T-cell (primary cell): Measurements from ENCODE around the gene S100A8. TPM values are rescaled to one million over a fixed set of nuclear protein-coding genes. Genes with fewer than 3 reads are reported as not detected.
"Not testable (repeated sequence)": the region's sequence is repeated elsewhere in the genome, so short reads cannot be mapped to it uniquely, and the experiment has no call there.

Experiments
- ATAC-seq, 4 experiments: fragments of 200-7000 bp in 3 of 4; fragments of 150-1000 bp in 1 of 4; cut with Tn5 transposase; replicated peaks in 1 of 4; 1 replicate in 3 of 4; 2 replicates in 1 of 4; pipeline ENCODE4 v1.10.0; 2021; ENCODE audit warnings: moderate library complexity in 3 of 4, mild to moderate bottlenecking in 2 of 4, moderate number of reproducible peaks in 1 of 4
- CTCF ChIA-PET, 2 donors: fragments of 300-600 bp; sonication (Branson Sonifier 250); formaldehyde crosslinking; loops; one replicate each; lab custom pipeline; 2022; ENCODE audit warnings: antibody characterized with exemption in 2 of 2; lab: Charles Lee
- POLR2A ChIA-PET, 2 donors: fragments of 300-600 bp; sonication (Branson Sonifier 250); formaldehyde crosslinking; loops; one replicate each; lab custom pipeline; 2022; ENCODE audit warnings: antibody characterized with exemption in 2 of 2; lab: Charles Lee
- DNase-seq, 35 experiments: peaks; one replicate each; pipeline versions ENCODE4 v3.0.0 to v3.0.0-alpha.2; 2013 to 2023
- H3K27ac ChIP-seq: one replicate; pipeline ENCODE4 v1.5.1; 2013; ENCODE audit warnings: low read length
- H3K27me3 ChIP-seq, 2 experiments: replicated peaks in 1 of 2; 1 replicate in 1 of 2; 2 replicates in 1 of 2; pipeline versions ENCODE4 v1.6.1 to v1.7.0; 2013; ENCODE audit warnings: low read length in 1 of 2, mixed read lengths in 1 of 2; ENCODE audit not compliant: control insufficient read depth in 2 of 2, insufficient read depth in 2 of 2; ENCODE audit errors: extremely low read depth in 1 of 2
- H3K36me3 ChIP-seq, 2 donors: 1 replicate in 1 of 2; 2 replicates in 1 of 2; pipeline versions ENCODE4 v1.6.1 to v1.7.0; 2013; ENCODE audit warnings: low read length in 1 of 2; ENCODE audit not compliant: control insufficient read depth in 2 of 2, insufficient read depth in 1 of 2; ENCODE audit errors: extremely low read depth in 1 of 2
- H3K4me1 ChIP-seq, 2 experiments: 1 replicate in 1 of 2; 2 replicates in 1 of 2; pipeline versions ENCODE4 v1.6.1 to v1.7.0; 2013; ENCODE audit warnings: low read length in 2 of 2, mixed read lengths in 1 of 2; ENCODE audit not compliant: insufficient read depth in 2 of 2, control insufficient read depth in 1 of 2; ENCODE audit errors: extremely low read depth in 1 of 2
- H3K4me3 ChIP-seq, 2 donors: 1 replicate in 1 of 2; 2 replicates in 1 of 2; pipeline versions ENCODE4 v1.5.1 to v1.7.0; 2013; ENCODE audit warnings: mild to moderate bottlenecking in 2 of 2, low read length in 1 of 2, moderate library complexity in 1 of 2; ENCODE audit not compliant: control insufficient read depth in 1 of 2; ENCODE audit errors: extremely low read depth in 1 of 2
- H3K9me3 ChIP-seq: 2 replicates; pipeline ENCODE4 v1.7.0; 2013
- H3K27ac Mint-ChIP-seq, 2 donors: one replicate each; pipeline ENCODE4 v1.8.0; 2020 to 2021; ENCODE audit warnings: mild to moderate bottlenecking in 2 of 2, mixed read lengths in 2 of 2
- H3K27me3 Mint-ChIP-seq, 2 donors: one replicate each; pipeline ENCODE4 v1.8.0; 2021 to 2022; ENCODE audit warnings: mixed read lengths in 2 of 2
- H3K36me3 Mint-ChIP-seq: one replicate; pipeline ENCODE4 v1.8.0; 2021; ENCODE audit warnings: mixed read lengths
- H3K4me1 Mint-ChIP-seq, 3 donors: one replicate each; pipeline ENCODE4 v1.8.0; 2020 to 2022; ENCODE audit warnings: mixed read lengths in 3 of 3, mild to moderate bottlenecking in 1 of 3
- H3K4me3 Mint-ChIP-seq, 3 donors: one replicate each; pipeline ENCODE4 v1.8.0; 2020 to 2022; ENCODE audit warnings: mild to moderate bottlenecking in 3 of 3, mixed read lengths in 3 of 3, moderate library complexity in 3 of 3
- H3K9me3 Mint-ChIP-seq, 3 donors: one replicate each; pipeline ENCODE4 v1.8.0; 2020 to 2022; ENCODE audit warnings: mixed read lengths in 3 of 3
- WGBS: methylation state at CpG from one replicate; pipeline ENCODE4 v1.1.5; 2013; ENCODE audit warnings: missing lambda C conversion rate; ENCODE audit not compliant: insufficient coverage; 5-methylcytosine and 5-hydroxymethylcytosine counted together
- total RNA-seq, 35 experiments: library from RNA in 6 of 35; stranded (reverse) in 6 of 35; fragments of 120-200 nt in 1 of 35; gene quantifications; one replicate each; pipeline versions ENCODE4 v1.2.1 to v1.2.4 and lab custom pipeline; 2013 to 2026

The S100A8 gene
- total RNA-seq, 5 donors from 2014 or later (not counting 1 experiment from before 2014, with no cell fraction given), result 1.1 to 3.8 TPM; not detected in 3

- H3K36me3 ChIP-seq, H3K36me3 Mint-ChIP-seq, H3K4me3 Mint-ChIP-seq, H3K4me1 ChIP-seq, H3K27ac ChIP-seq, DNase-seq, H3K4me1 Mint-ChIP-seq, CTCF ChIA-PET, H3K9me3 Mint-ChIP-seq, H3K4me3 ChIP-seq, H3K9me3 ChIP-seq, ATAC-seq, H3K27ac Mint-ChIP-seq, POLR2A ChIA-PET: not testable (repeated sequence)
- peaks cover 32 to 49% of the 10 kb centered on the region in 2 donors for H3K27me3 Mint-ChIP-seq
- WGBS, result 20% methylated on average over 1 of the region's 7 CpGs
- peaks cover 0 to 30% of the 10 kb centered on the region in 2 experiments for H3K27me3 ChIP-seq
Measured at GRCh38 chr1:153418758-153419435, 28.0 kb upstream of the S100A8 start.

GRCh38 chr1:153417136-153417888, 26.4 kb upstream of the S100A8 start:
- POLR2A ChIA-PET, result no interaction called here
- no peak overlapping the region for H3K4me3 Mint-ChIP-seq
- no peaks in the 10 kb centered on the region for H3K36me3 Mint-ChIP-seq

GRCh38 chr1:153415850-153416570, 25.1 kb upstream of the S100A8 start, which contains the start of gene S100A7A:
TSS of gene S100A7A (plus strand) at chr1:153416520. CDS start at chr1:153418083, 1,563 bp downstream.
- ATAC-seq (no peak), DNase-seq (no peak)
- H3K4me1 Mint-ChIP-seq, result no peaks in the 10 kb centered on the region
- CTCF ChIA-PET, result no interaction called here
- POLR2A ChIA-PET, result no interaction called here
- Histone ChIP-seq H3K27me3 (peaks cover 0 to 31% of the 10 kb centered on the region in 2 experiments), H3K27ac (no peak within 1 kb of the TSS), H3K36me3 (no peaks in the 10 kb centered on the region), H3K9me3 (no peaks in the 10 kb centered on the region), H3K4me1 (no peaks in the 10 kb centered on the region), H3K4me3 (no peak within 1 kb of the TSS)
- no peak within 1 kb of the TSS for H3K27ac Mint-ChIP-seq
- H3K36me3 Mint-ChIP-seq, result no peaks in the 10 kb centered on the region
- H3K27me3 Mint-ChIP-seq, result peaks cover 32 to 45% of the 10 kb centered on the region in 2 donors
- peaks cover 0 to 5% (median 0%) of the 10 kb centered on the region in 3 donors for H3K9me3 Mint-ChIP-seq
- WGBS, result 61% methylated on average over 2 of the region's 6 CpGs
- no peak within 1 kb of the TSS for H3K4me3 Mint-ChIP-seq

More at GRCh38 chr1:153417136-153417888, 26.4 kb upstream of the S100A8 start:
- Histone ChIP-seq H3K36me3 (no peaks in the 10 kb centered on the region), H3K4me3 (no peak overlapping the region), H3K27ac (no peak overlapping the region), H3K9me3 (no peaks in the 10 kb centered on the region), H3K27me3 (peaks cover 0 to 32% of the 10 kb centered on the region in 2 experiments), H3K4me1 (no peaks in the 10 kb centered on the region)
- no peak overlapping the region for H3K27ac Mint-ChIP-seq
- no peak for ATAC-seq
- no peaks in the 10 kb centered on the region for H3K9me3 Mint-ChIP-seq
- 70% methylated on average over 7 of the region's 12 CpGs for WGBS
- no peak for DNase-seq
- CTCF ChIA-PET, result interaction anchor here in 1 of 2 donors (0.7 kb wide), 1 partner anchor 66 kb away, joined by 3 read pairs; no protein-coding TSS in a partner anchor
- H3K27me3 Mint-ChIP-seq, result peaks cover 29 to 49% of the 10 kb centered on the region in 2 donors
- no peaks in the 10 kb centered on the region for H3K4me1 Mint-ChIP-seq

- H3K36me3 Mint-ChIP-seq, H3K4me3 Mint-ChIP-seq, H3K27ac ChIP-seq, H3K4me1 ChIP-seq, CTCF ChIA-PET, POLR2A ChIA-PET, H3K9me3 Mint-ChIP-seq, H3K9me3 ChIP-seq, H3K36me3 ChIP-seq, H3K27ac Mint-ChIP-seq, H3K4me1 Mint-ChIP-seq, ATAC-seq, DNase-seq, H3K4me3 ChIP-seq: not testable (repeated sequence)
- H3K27me3 Mint-ChIP-seq, result peaks cover 30 to 36% of the 10 kb centered on the region in 2 donors
- H3K27me3 ChIP-seq, result peaks cover 0 to 22% of the 10 kb centered on the region in 2 experiments
Measured at GRCh38 chr1:153413961-153414360, 23.1 kb upstream of the S100A8 start.

GRCh38 chr1:153407274-153407673, 16.4 kb upstream of the S100A8 start:
- H3K27me3 ChIP-seq, result peaks cover 0 to 19% of the 10 kb centered on the region in 2 experiments
- DNase-seq (peak in 20 of 35 experiments; percentile 3 to 44 (median 18)), ATAC-seq (peak in 2 of 4 experiments; percentile 52 to 57)
- H3K9me3 ChIP-seq, H3K36me3 ChIP-seq, POLR2A ChIA-PET, H3K27ac ChIP-seq, H3K4me1 ChIP-seq, H3K9me3 Mint-ChIP-seq, H3K4me3 ChIP-seq, H3K36me3 Mint-ChIP-seq: not testable (repeated sequence)
- 45% methylated on average over 9 of the region's 11 CpGs for WGBS
- Mint-ChIP-seq H3K27me3 (peaks cover 21 to 36% of the 10 kb centered on the region in 2 donors), H3K27ac (peak overlapping the region in 1 of 2 donors; percentile 11), H3K4me3 (peak overlapping the region in 1 of 3 donors; percentile 51), H3K4me1 (peaks cover 26 to 29% (median 27%) of the 10 kb centered on the region in 3 donors)
- CTCF ChIA-PET, result interaction anchor here in 1 of 2 donors (0.5 kb wide), 1 partner anchor 43 kb away, joined by 12 read pairs; no protein-coding TSS in a partner anchor
